Measurements from ENCODE around the gene GPRC5B.

DNA sequence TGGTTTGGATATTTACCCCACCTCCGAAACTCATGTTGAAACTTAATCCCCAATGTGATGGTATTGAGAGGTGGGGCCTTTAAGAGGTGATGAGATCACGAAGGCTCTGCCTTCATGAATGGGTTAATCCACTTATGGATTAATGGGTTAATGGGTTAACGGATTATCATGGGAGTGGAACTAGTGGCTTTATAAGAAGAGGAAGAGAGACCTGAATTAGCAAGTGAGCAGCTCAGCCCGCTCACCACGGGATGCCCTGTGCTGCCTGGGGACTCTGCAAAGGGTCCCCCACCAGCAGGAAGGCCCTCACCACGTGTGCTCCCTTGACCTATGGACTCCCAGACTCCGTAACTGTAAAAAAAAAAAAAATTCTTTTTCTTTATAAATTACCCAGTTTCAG, 16.5 kb upstream of the GPRC5B start:
- TF ChIP-seq POLR2A (IDR thresholded peaks at IDR 0.05): no peak
- TF ChIP-seq, protein P1, sequence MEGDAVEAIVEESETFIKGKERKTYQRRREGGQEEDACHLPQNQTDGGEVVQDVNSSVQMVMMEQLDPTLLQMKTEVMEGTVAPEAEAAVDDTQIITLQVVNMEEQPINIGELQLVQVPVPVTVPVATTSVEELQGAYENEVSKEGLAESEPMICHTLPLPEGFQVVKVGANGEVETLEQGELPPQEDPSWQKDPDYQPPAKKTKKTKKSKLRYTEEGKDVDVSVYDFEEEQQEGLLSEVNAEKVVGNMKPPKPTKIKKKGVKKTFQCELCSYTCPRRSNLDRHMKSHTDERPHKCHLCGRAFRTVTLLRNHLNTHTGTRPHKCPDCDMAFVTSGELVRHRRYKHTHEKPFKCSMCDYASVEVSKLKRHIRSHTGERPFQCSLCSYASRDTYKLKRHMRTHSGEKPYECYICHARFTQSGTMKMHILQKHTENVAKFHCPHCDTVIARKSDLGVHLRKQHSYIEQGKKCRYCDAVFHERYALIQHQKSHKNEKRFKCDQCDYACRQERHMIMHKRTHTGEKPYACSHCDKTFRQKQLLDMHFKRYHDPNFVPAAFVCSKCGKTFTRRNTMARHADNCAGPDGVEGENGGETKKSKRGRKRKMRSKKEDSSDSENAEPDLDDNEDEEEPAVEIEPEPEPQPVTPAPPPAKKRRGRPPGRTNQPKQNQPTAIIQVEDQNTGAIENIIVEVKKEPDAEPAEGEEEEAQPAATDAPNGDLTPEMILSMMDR (IDR thresholded peaks at IDR 0.05): no peak

Measured in transverse colon (tissue), 3 donors.